ENCODE measurements around the gene RABAC1. TPM values are rescaled to one million over a fixed set of nuclear protein-coding genes. Genes with fewer than 3 reads are reported as not detected.

The RABAC1 gene
- total and polyA plus RNA-seq, 10 of the 15 experiments (the other 5 are each of a cell fraction or from before 2014, with no cell fraction given): 10.9 to 115 (median 49.2) TPM

- no peak for TF ChIP-seq HSF1 (IDR thresholded peaks at IDR 0.05; ENCODE audit: low read depth, low read length)
Measured at GRCh38 chr19:41957161-41957837, 1.8 kb downstream of the RABAC1 start (continued).

GRCh38 chr19:41956621-41957020, 2.5 kb downstream of the RABAC1 start:
- FAIRE-seq (no peak), DNase-seq (ENCODE audit: low read depth, low spot score) (no peak), ATAC-seq (no peak)
- Histone ChIP-seq H3K9ac (ENCODE audit: control insufficient read depth, insufficient read depth, low read length) (no peak overlapping the region), H4K20me1 (ENCODE audit: control insufficient read depth, insufficient read depth) (no peaks in the 10 kb centered on the region), H3K9me3 (replicated peaks; ENCODE audit: control insufficient read depth, insufficient read depth, low read length) (no peaks in the 10 kb centered on the region), H3K27me3 (replicated peaks in 1 of 2; ENCODE audit: control insufficient read depth in 2 of 2, insufficient read depth in 2 of 2, low read length in 1 of 2) (no peaks in the 10 kb centered on the region), H3K4me2 (ENCODE audit: control insufficient read depth, insufficient read depth) (no peak overlapping the region), H3K79me2 (ENCODE audit: control insufficient read depth, insufficient read depth, low read length) (no peaks in the 10 kb centered on the region), H3K4me1 (ENCODE audit: control insufficient read depth, insufficient read depth, low read length) (peaks cover 12% of the 10 kb centered on the region), H2AFZ (ENCODE audit: control insufficient read depth, low read depth, low read length) (no peak overlapping the region), H3K4me3 (no peak overlapping the region), H3K27ac (ENCODE audit: control insufficient read depth, insufficient read depth) (no peak overlapping the region), H3K36me3 (ENCODE audit: control insufficient read depth in 2 of 2, insufficient read depth in 2 of 2, low read length in 1 of 2) (no peaks in the 10 kb centered on the region)
- in situ Hi-C loops (cut with MboI) (no loop called here), intact Hi-C loops (cut with micrococcal nuclease; ENCODE audit: unreplicated experiment) (loop anchor here (5.0 kb wide), 1 partner anchor 164 kb away; no protein-coding TSS in a partner anchor)
- WGBS (ENCODE audit: insufficient coverage, insufficient replicate concordance, low lambda C conversion rate, missing lambda C conversion rate): 86% methylated on average over 13 of the region's 13 CpGs
- ChIA-PET CTCF (interaction anchor here (0.9 to 4.8 kb wide), 9 partner anchors 12 to 163 kb away, joined by 3 to 51 read pairs (median 6); partner anchors contain the start of genes CEACAM3 and RPS19), SMC1A (ENCODE audit: uncharacterized antibody, unreplicated experiment) (interaction anchor here (0.9 to 1.6 kb wide), 4 partner anchors 12 to 162 kb away, joined by 3 to 4 read pairs (median 4); no protein-coding TSS in a partner anchor), RAD21 (ENCODE audit: unreplicated experiment) (interaction anchor here (1.8 kb wide), 1 partner anchor 11 kb away, joined by 9 read pairs; no protein-coding TSS in a partner anchor), POLR2A (interaction anchor here (2.9 kb wide), 1 partner anchor 96 kb away, joined by 20 read pairs; the partner anchor contains the start of gene RPS19)
- TF ChIP-seq E2F8 (IDR thresholded peaks at IDR 0.05; ENCODE audit: low read depth, partially characterized antibody) (no peak), PBX3 (IDR thresholded peaks at IDR 0.05; ENCODE audit: insufficient replicate concordance, low read depth, low read length) (no peak), NFXL1 (IDR thresholded peaks at IDR 0.05; ENCODE audit: borderline replicate concordance) (no peak), MXI1 (IDR thresholded peaks at IDR 0.05; ENCODE audit: low read depth, low read length) (no peak)
- no TSS peak for BruUV-seq (replicated peaks)
